Peyer's patch (tissue), 4 donors: ENCODE measurements around the gene LPAR2.

ENCODE experiments used
- CTCF ChIP-seq, 6 experiments: fragments of 450-650 bp in 4 of 6; fragments of 200-600 bp in 2 of 6; sonication (generic) in 1 of 6; IDR thresholded peaks; one replicate each; pipeline ENCODE4 v1.5.1; 2017 to 2019; ENCODE audit warnings: antibody characterized with exemption in 6 of 6, mild to moderate bottlenecking in 3 of 6, moderate library complexity in 1 of 6
- POLR2A ChIP-seq, 2 donors: fragments of 450-650 bp; IDR thresholded peaks; one replicate each; pipeline ENCODE4 v1.5.1; 2017; ENCODE audit warnings: antibody characterized with exemption in 2 of 2, mild to moderate bottlenecking in 2 of 2, moderate library complexity in 2 of 2

GRCh38 chr19:19672816-19673215 is 44.8 kb upstream of the LPAR2 start:
- TF ChIP-seq POLR2A (IDR thresholded peaks at IDR 0.05) (no peak), CTCF (IDR thresholded peaks at IDR 0.05) (no peak)
